B cell (primary cell): ENCODE results near the gene PPP2R2B.

Experiments used
- EZH2 ChIP-seq: IDR thresholded peaks from 2 replicates; pipeline ENCODE4 v1.6.1; 2012; ENCODE audit warnings: borderline replicate concordance, low read depth, mild to moderate bottlenecking, moderate library complexity, low read length; ENCODE audit not compliant: insufficient read depth, poor library complexity, severe bottlenecking
- TF ChIP-seq, protein P1 (sequence below): fragments of 200-600 bp; IDR thresholded peaks from one replicate; pipeline ENCODE4 v1.8.0; 2022; ENCODE audit warnings: antibody characterized with exemption, mild to moderate bottlenecking

DNA sequence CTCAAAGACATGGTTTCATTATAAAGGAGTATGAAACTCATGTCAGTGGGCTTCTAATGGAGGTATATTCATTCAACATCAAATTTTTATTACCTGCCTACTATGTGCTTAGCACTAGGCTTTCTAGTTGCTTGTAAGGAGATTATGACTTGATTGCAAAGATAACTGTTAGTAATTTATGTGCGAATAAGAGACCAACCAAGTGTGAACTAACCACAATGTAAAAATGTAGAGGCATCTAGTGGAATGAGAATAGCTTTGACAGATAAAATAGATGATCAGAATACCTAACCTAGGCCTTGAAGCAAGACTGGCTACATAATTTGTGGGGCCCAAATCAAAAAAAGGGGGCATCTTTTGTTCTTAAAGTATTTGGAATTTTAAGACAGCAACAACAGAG, 13.0 kb upstream of the PPP2R2B start:
- TF ChIP-seq, protein P1, sequence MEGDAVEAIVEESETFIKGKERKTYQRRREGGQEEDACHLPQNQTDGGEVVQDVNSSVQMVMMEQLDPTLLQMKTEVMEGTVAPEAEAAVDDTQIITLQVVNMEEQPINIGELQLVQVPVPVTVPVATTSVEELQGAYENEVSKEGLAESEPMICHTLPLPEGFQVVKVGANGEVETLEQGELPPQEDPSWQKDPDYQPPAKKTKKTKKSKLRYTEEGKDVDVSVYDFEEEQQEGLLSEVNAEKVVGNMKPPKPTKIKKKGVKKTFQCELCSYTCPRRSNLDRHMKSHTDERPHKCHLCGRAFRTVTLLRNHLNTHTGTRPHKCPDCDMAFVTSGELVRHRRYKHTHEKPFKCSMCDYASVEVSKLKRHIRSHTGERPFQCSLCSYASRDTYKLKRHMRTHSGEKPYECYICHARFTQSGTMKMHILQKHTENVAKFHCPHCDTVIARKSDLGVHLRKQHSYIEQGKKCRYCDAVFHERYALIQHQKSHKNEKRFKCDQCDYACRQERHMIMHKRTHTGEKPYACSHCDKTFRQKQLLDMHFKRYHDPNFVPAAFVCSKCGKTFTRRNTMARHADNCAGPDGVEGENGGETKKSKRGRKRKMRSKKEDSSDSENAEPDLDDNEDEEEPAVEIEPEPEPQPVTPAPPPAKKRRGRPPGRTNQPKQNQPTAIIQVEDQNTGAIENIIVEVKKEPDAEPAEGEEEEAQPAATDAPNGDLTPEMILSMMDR = no peak
- no peak for TF ChIP-seq EZH2
